H1 (cell line): ENCODE results near the gene AFAP1L1. TPM values are rescaled to one million over a fixed set of nuclear protein-coding genes. Genes with fewer than 3 reads are reported as not detected.

Experiments
- ASH2L ChIP-seq: fragments of 200-600, 300-600 bp; sonication (generic); IDR thresholded peaks from one replicate; pipeline ENCODE4 v1.7.1; 2017; ENCODE audit warnings: low read length
- BCL11A ChIP-seq, 2 experiments: IDR thresholded peaks; one replicate each; pipeline ENCODE4 v1.6.1; 2011; ENCODE audit warnings: low read depth in 2 of 2, low read length in 2 of 2, mild to moderate bottlenecking in 2 of 2
- BRCA1 ChIP-seq: IDR thresholded peaks from 2 replicates; pipeline ENCODE4 v1.6.1; 2012; ENCODE audit warnings: low read depth, low read length, improper control_type of control experiment
- CHD7 ChIP-seq: fragments of 300-600 bp; sonication (generic); IDR thresholded peaks from 2 replicates; pipeline ENCODE4 v1.7.1; 2012; ENCODE audit warnings: low read length, moderate library complexity, mild to moderate bottlenecking, inconsistent platforms; ENCODE audit not compliant: insufficient replicate concordance
- GTF2F1 ChIP-seq: IDR thresholded peaks from 2 replicates; pipeline ENCODE4 v1.6.1; 2012; ENCODE audit warnings: low read depth, low read length, improper control_type of control experiment, borderline replicate concordance
- KDM4A ChIP-seq: IDR thresholded peaks from one replicate; pipeline ENCODE4 v1.7.1; 2012; ENCODE audit warnings: low read depth, mild to moderate bottlenecking, moderate library complexity, low read length, inconsistent platforms; ENCODE audit not compliant: severe bottlenecking
- MAX ChIP-seq: IDR thresholded peaks from 2 replicates; pipeline ENCODE4 v1.6.1; 2012; ENCODE audit warnings: inconsistent platforms
- POU5F1 ChIP-seq: IDR thresholded peaks from 2 replicates; pipeline ENCODE4 v1.6.1; 2011; ENCODE audit warnings: low read depth, mild to moderate bottlenecking, low read length, moderate library complexity
- RFX5 ChIP-seq: IDR thresholded peaks from 2 replicates; pipeline ENCODE4 v1.6.1; 2011; ENCODE audit warnings: low read depth, low read length, improper control_type of control experiment, borderline replicate concordance
- TBP ChIP-seq: IDR thresholded peaks from 2 replicates; pipeline ENCODE4 v1.6.1; 2011; ENCODE audit warnings: low read depth, low read length, improper control_type of control experiment
- TEAD4 ChIP-seq: IDR thresholded peaks from 2 replicates; pipeline ENCODE4 v1.6.1; 2012; ENCODE audit warnings: low read depth, low read length, inconsistent platforms, mixed read lengths
- YY1 ChIP-seq: IDR thresholded peaks from 2 replicates; pipeline ENCODE4 v1.6.1; 2011; ENCODE audit warnings: low read depth, mild to moderate bottlenecking, low read length
- polyA plus RNA-seq, 7 experiments: library from polyadenylated mRNA; depleted of rRNA in 3 of 7; stranded (reverse) in 5 of 7; unstranded in 2 of 7; fragments of >200 nt in 5 of 7; fragments of 200-250 nt in 2 of 7; gene quantifications; 1 replicate in 5 of 7; 2 replicates in 1 of 7; 4 replicates in 1 of 7; pipeline versions ENCODE4 v1.2.1 to v1.2.3, GENCODE V29; 2011 to 2013; ENCODE audit warnings: missing spikeins in 2 of 7, mixed read lengths in 2 of 7
- total RNA-seq: library from RNA; stranded (reverse); fragmentation: NEBNext Ultra II Directional; extraction: Animal tissue kit (Norgen Biotek cat#: 25700); gene quantifications from 2 replicates; pipeline ENCODE4 v1.2.1, GENCODE V29; 2021

AFAP1L1 gene
- total and polyA plus RNA-seq, 2 of the 8 experiments (the other 6 are each of a cell fraction or from before 2014, with no cell fraction given), result 0.79 to 4.7 TPM

- TF ChIP-seq CHD7 (no peak), YY1 (no peak), POU5F1 (no peak), BRCA1 (no peak), RFX5 (no peak), TBP (no peak), TEAD4 (no peak), BCL11A (IDR thresholded peaks at IDR 0.05; ENCODE audit: low read depth in 2 of 2, low read length in 2 of 2) (no peak), KDM4A (no peak), MAX (no peak), GTF2F1 (no peak), ASH2L (no peak)
Observed at GRCh38 chr5:149227168-149227826, 44.4 kb upstream of the AFAP1L1 start (continued).
